Neural cell (in vitro differentiated cells): ENCODE results near the gene SGCD.

Experiments
- EZH2 ChIP-seq: fragments of 200-600, 300-800 bp; shearing (Covaris generic), sonication (generic); IDR thresholded peaks from 2 replicates; pipeline ENCODE4 v1.6.1; 2014; ENCODE audit warnings: antibody characterized with exemption, low read length, borderline replicate concordance, mild to moderate bottlenecking; ENCODE audit not compliant: insufficient read depth, poor library complexity, severe bottlenecking
- MXI1 ChIP-seq: fragments of 450-650 bp; conservative IDR thresholded peaks from 2 replicates; pipeline ENCODE4 v1.6.1; 2014; ENCODE audit warnings: antibody characterized with exemption, mild to moderate bottlenecking; ENCODE audit not compliant: poor library complexity, severe bottlenecking
- TF ChIP-seq, protein P1 (sequence below): fragments of 450-650 bp; IDR thresholded peaks from 2 replicates; pipeline ENCODE4 v1.5.1; 2014; ENCODE audit warnings: antibody characterized with exemption, mild to moderate bottlenecking, moderate library complexity; ENCODE audit not compliant: poor library complexity, severe bottlenecking

DNA sequence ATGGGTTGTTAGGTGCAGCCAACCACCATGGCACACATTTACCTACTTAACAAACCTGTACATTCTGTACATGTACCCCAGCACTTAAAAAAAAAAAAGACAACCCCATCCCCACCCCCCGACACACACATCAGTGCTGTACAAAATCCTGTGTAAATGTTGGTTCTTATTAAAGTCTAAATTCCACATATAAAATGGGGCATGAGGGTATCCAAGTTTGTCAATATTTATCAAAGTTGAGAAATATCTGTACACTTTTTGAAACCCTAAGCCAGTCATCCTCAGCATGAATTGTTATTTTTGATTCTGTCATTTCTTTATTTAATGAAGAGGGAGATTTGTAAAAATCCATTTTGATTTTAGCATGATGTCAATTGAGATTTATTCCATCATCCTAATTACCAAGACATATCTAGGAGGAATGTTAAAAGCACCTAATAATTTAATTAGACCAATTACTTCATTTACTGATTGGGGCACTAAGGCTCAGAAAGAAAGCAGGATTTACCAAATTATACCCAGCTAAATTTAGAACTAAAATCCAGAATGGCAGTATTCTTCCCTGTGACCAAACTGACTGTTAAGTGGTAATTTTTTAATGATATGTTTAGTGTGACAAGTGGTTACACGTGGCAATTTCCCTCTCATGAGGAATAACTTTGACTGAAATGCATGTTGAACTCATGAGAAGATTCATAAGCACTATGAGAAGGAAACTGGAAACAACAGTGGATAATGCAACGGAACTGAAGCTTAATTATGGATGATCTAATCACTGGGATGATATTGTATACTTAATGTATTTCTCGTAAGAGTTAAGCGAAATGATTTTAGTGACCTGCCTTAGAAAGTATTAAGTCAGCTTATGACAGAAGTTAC is 195.9 kb downstream of the SGCD start:
- TF ChIP-seq, protein P1, sequence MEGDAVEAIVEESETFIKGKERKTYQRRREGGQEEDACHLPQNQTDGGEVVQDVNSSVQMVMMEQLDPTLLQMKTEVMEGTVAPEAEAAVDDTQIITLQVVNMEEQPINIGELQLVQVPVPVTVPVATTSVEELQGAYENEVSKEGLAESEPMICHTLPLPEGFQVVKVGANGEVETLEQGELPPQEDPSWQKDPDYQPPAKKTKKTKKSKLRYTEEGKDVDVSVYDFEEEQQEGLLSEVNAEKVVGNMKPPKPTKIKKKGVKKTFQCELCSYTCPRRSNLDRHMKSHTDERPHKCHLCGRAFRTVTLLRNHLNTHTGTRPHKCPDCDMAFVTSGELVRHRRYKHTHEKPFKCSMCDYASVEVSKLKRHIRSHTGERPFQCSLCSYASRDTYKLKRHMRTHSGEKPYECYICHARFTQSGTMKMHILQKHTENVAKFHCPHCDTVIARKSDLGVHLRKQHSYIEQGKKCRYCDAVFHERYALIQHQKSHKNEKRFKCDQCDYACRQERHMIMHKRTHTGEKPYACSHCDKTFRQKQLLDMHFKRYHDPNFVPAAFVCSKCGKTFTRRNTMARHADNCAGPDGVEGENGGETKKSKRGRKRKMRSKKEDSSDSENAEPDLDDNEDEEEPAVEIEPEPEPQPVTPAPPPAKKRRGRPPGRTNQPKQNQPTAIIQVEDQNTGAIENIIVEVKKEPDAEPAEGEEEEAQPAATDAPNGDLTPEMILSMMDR: no peak
- TF ChIP-seq EZH2 (no peak), MXI1 (no peak)
